HG03565 (cell line): Measurements from ENCODE around the gene HOXD1.

ENCODE experiments used
- ATAC-seq: cut with Tn5 transposase; IDR thresholded peaks from one replicate; pipeline ENCODE4 v1.9.1; 2021; ENCODE audit warnings: mild to moderate bottlenecking, moderate library complexity; ENCODE audit not compliant: unreplicated experiment

HOXD1 gene

DNA sequence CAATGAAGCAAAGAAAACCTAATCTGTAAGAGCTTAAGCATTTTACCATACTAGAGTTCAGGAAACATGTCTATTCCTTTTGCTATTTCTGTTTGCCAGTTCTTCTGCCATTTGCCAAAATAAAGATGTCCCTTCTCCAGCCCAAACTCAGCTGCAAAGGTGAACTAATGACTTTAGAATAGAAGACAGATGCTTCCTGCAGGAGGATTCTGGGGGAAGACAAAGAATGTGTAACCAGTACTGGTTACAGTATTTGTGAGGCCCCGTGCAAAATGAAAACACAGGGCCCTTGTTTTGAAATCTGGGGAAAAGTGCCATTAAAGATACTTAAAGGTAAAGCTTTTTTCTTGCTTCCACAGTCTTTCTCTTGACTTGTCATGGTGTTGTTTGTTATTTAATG is 46.5 kb downstream of the HOXD1 start:
- ATAC-seq, result no peak

DNA sequence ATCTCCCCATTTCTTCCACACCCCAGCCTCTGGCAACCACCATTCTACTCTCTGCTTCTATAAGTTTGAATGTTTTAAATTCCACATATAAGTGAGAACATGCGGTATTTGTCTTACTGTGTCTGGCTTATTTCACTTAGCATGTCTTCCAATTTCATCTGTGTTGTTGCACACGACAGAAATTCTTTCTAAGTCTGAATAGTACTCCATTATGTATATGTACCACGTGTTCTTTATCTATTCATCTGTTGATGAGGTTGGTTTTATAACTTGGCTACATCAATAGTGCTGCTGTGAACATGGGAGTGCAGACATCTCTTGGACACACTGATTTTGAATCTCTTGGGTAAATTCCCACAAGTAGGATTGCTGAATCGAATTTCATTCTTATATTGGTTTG is 49.0 kb downstream of the HOXD1 start:
- ATAC-seq, result no peak

DNA sequence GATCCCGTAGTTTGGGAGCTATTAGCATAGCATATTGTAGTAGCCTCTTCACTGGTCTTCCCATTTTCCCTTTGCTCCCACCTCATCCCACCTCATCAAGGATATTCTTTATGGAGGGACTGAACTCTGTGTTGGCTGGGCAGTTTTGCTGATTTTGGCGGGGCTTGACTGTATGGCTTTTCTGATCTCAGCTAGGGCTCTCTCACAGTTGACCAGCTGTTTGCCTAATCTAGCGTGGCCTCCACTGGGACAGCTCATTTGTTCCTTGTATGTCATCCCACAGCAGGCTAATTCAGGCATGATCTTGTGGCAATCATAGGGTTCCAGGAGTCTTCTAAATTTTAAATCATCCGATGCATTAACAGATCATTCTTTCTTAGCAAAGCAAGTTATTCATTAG is 50.6 kb downstream of the HOXD1 start:
- ATAC-seq, result no peak

DNA sequence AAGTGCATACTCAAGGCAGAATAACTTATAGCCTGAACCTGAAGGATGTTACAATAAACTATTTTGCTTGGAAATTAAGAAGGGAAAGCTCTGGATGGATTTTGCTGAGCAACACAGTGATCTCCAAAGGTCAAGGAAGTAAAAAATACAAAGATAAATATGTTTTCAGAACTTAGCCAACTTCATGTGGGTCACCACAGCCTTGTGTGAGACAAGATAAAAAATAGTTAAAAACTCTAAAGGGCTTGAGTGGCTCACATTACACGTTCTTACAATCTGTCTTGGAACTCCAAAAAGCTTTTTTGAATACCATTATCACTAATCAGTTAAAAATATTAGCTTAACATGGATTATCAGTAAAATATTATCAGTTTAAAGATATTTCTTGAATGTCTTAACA is 51.8 kb downstream of the HOXD1 start:
- ATAC-seq, result no peak
